ENCODE results near the gene GSK3B. TPM values are rescaled to one million over a fixed set of nuclear protein-coding genes. Genes with fewer than 3 reads are reported as not detected.

Gene GSK3B
- total and polyA plus RNA-seq, 12 donors, result 7.5 to 57.1 (median 46.1) TPM

- Histone ChIP-seq H3K4me3 (no peak overlapping the region), H3K4me1 (no peaks in the 10 kb centered on the region), H3K27ac (no peak overlapping the region), H3K9me3 (peaks cover 0 to 18% (median 0%) of the 10 kb centered on the region in 11 donors), H3K27me3 (no peaks in the 10 kb centered on the region), H3K36me3 (no peaks in the 10 kb centered on the region)
- no peak for ATAC-seq
- no peak for TF ChIP-seq CTCF (IDR thresholded peaks at IDR 0.05)
- no peak for DNase-seq
- intact Hi-C loops (cut with DNase I), result no loop called here
- WGBS, 2 donors, result 89 to 93% methylated on average over 2 of the region's 2 CpGs
Measured at GRCh38 chr3:120114376-120114775, 20.1 kb upstream of the GSK3B start.

- DNase-seq (no peak), ATAC-seq (no peak)
- no peak overlapping the region for H3K27ac ChIP-seq
- H3K36me3 ChIP-seq, result no peaks in the 10 kb centered on the region
- 84 to 90% methylated on average over 8 of the region's 8 CpGs for WGBS, 2 donors
- no peak overlapping the region for H3K4me3 ChIP-seq
- TF ChIP-seq CTCF (IDR thresholded peaks at IDR 0.05), result no peak
- peaks cover 0 to 18% (median 0%) of the 10 kb centered on the region in 11 donors for H3K9me3 ChIP-seq
- no peaks in the 10 kb centered on the region for H3K27me3 ChIP-seq
- intact Hi-C loops (cut with DNase I), result no loop called here
- H3K4me1 ChIP-seq, result no peaks in the 10 kb centered on the region
Measured at GRCh38 chr3:120113128-120114116, 19.2 kb upstream of the GSK3B start.

GRCh38 chr3:120111898-120112297, 17.7 kb upstream of the GSK3B start:
- no peak for TF ChIP-seq CTCF (IDR thresholded peaks at IDR 0.05)
- H3K36me3 ChIP-seq, result no peaks in the 10 kb centered on the region
- H3K4me3 ChIP-seq, result no peak overlapping the region
- ATAC-seq (no peak), DNase-seq (no peak)
- H3K27ac ChIP-seq, result no peak overlapping the region
- H3K4me1 ChIP-seq, result no peaks in the 10 kb centered on the region
- intact Hi-C loops (cut with DNase I), result no loop called here
- 88 to 93% methylated on average over 1 of the region's 1 CpG for WGBS, 2 donors
- H3K9me3 ChIP-seq, result peaks cover 0 to 11% (median 0%) of the 10 kb centered on the region in 11 donors
- H3K27me3 ChIP-seq, result no peaks in the 10 kb centered on the region

- Histone ChIP-seq H3K9me3 (no peaks in the 10 kb centered on the region), H3K27me3 (no peaks in the 10 kb centered on the region), H3K36me3 (peaks cover 0 to 17% (median 0%) of the 10 kb centered on the region in 9 donors), H3K4me1 (peaks cover 0 to 11% (median 0%) of the 10 kb centered on the region in 9 donors), H3K27ac (no peak overlapping the region), H3K4me3 (no peak overlapping the region)
- ATAC-seq (no peak), DNase-seq (no peak)
- 83 to 93% methylated on average over 7 of the region's 7 CpGs for WGBS, 2 donors
- intact Hi-C loops (cut with DNase I), result loop anchor here in 3 of 10 donors (10.0 kb wide), 2 partner anchors 208 to 218 kb away; no protein-coding TSS in a partner anchor
- TF ChIP-seq CTCF (IDR thresholded peaks at IDR 0.05), result no peak
Measured at GRCh38 chr3:120103276-120103675, 9.0 kb upstream of the GSK3B start.

All from heart right ventricle (tissue), 16 donors.